ENCODE measurements around the gene ARID1A.
A peak's percentile ranks its signal among the peaks of the same experiment; 100 is the strongest.
"Not testable (repeated sequence)": the region's sequence is repeated elsewhere in the genome, so short reads cannot be mapped to it uniquely, and the experiment has no call there.

Gene ARID1A

GRCh38 chr1:26697978-26698849 is 2.4 kb downstream of the ARID1A start:
- peak in 1 of 2 donors; percentile 63 for DNase-seq

DNA sequence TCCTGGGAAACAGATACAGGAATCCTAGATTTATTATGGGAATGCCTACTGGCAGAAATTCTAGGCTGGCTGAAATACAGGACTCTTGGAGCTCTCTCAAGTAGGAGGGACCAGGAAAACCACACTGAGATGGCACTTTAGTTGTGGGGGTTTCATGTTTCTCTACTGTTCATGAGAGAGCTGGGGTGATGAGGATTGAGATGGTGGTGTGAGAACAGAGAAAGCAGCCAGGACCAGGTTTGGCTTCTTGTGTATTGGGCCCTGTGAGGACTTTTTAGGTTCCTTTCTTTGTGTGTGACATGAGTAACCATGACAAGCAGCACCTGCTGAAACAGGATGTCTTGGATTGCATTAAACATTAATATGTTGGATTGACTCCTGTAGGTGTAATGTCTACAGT is 4.9 kb downstream of the ARID1A start:
- no peak for DNase-seq

- no peak for DNase-seq
Observed at GRCh38 chr1:26701266-26701994, 5.6 kb downstream of the ARID1A start.

- no peak for DNase-seq
Observed at GRCh38 chr1:26701995-26702679, 6.3 kb downstream of the ARID1A start.

- DNase-seq = no peak
Observed at GRCh38 chr1:26702680-26703038, 6.8 kb downstream of the ARID1A start.

- DNase-seq = no peak
Observed at GRCh38 chr1:26703478-26703877, 7.7 kb downstream of the ARID1A start.

DNA sequence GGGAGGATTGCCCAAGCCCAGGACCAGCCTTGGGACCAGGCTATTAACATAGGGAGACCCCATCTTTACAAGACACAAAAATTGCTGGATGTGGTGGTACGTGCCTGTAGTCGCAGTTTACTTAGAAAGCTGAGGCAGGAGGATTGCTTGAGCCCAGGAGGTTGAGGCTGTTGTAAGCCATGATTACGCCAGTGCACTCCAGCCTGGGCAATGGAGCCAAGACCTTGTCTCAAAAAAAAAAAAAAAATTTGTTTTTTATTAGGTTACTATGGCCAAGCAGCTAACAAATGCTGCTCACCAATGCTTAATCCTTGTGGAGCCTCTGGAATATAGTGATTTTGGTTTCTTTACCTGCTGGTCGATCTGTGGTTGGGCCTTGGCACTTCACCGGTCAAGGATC is 8.8 kb downstream of the ARID1A start:
- DNase-seq = no peak

DNA sequence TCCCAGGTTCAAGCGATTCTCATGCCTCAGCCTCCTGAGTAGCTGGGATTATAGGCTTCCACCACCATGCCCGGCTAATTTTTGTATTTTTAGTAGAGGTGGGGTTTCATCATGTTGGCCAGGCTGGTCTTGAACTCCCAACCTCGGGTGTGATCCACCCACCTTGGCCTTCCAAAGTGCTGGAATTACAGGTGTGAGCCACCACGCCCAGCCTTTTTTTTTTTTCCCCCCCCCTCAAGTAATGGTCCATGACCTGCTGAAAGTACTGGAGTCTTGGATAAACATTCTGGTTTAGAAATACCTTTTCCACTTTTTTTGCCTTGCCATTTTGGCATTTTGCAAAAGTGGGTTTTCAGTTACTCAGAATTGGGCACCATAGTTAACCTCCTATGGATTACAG is 9.4 kb downstream of the ARID1A start:
- not testable (repeated sequence) for DNase-seq

- DNase-seq = no peak
Observed at GRCh38 chr1:26705788-26706311, 10.0 kb downstream of the ARID1A start.

- DNase-seq = no peak
Observed at GRCh38 chr1:26706315-26706714, 10.5 kb downstream of the ARID1A start.

- no peak for DNase-seq
Observed at GRCh38 chr1:26710811-26711210, 15.0 kb downstream of the ARID1A start.

GRCh38 chr1:26711777-26712176 is 16.0 kb downstream of the ARID1A start:
- DNase-seq = no peak

- no peak for DNase-seq
Observed at GRCh38 chr1:26717017-26717491, 21.2 kb downstream of the ARID1A start.

DNA sequence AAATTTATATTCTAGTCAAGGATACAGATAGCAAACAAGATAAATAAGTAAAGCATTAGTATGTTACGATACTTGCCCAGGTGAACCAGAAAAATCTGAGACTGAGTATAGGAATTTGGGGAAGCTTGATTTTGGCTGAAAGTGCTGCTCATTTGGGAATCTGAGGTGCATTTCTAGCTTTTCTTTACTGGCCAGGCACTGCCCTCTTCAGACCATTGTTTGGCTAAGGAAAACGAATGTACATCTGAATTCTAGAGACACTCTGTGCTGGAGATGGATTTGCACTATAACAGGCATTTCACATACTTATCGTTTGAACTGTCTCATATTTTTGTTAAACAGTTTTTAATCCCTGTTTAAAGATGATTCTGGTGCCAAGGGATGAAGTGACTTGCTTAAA is 23.4 kb downstream of the ARID1A start:
- no peak for DNase-seq

DNA sequence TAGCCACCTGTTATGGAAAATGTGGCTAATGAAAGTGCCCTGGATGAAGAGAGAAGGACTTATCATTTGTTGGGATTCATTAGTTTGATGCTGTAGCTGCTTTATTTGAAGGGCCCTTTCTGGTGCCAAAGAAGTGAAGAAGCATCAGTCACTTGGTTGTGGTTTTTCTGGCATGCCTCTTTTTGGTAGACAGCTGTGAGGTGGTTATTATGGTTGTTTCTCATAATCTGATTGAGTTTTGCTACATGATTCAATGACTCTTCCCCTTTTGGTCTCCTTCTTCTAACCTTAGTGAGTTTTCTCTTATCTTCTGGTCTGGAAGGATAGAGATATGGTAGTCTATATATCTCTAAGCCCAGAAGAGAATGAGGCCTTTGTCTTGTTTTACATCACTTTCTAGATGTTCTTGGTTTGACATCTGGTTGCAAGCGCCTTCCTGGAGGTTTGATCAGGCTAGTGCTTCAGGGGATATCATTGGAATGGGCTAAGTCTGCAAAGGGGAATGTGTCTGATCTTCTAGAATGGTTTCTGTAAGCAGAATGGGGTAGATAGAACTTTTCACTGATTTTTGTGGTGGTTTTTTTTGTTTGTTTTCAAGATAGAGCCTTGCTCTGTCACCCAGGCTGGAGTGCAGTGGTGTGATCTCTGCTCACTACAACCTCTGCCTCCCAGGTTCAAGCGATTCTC is 26.0 kb downstream of the ARID1A start:
- DNase-seq = no peak

GRCh38 chr1:26723013-26723991 is 27.5 kb downstream of the ARID1A start:
- DNase-seq = peak; percentile 7 to 81

DNA sequence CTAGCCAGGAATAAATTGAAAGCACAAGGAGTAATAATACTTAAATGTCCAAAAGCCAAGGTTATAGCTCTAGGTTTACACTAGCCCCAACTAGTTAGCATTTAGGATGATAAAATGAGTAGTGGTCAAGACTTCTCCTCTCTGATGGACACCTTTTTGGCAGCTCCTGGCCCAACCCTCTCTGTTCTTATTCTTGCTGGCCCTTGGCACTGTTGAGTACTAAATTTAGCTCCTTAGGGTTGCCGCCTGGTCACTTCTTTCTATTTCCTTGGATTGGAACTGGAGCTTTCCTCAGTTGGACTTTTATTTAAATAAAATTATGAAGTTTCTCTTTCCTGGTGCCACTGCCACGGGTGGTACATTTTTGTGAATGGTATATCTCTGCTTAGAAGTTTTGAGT is 28.3 kb downstream of the ARID1A start:
- DNase-seq = no peak

DNA sequence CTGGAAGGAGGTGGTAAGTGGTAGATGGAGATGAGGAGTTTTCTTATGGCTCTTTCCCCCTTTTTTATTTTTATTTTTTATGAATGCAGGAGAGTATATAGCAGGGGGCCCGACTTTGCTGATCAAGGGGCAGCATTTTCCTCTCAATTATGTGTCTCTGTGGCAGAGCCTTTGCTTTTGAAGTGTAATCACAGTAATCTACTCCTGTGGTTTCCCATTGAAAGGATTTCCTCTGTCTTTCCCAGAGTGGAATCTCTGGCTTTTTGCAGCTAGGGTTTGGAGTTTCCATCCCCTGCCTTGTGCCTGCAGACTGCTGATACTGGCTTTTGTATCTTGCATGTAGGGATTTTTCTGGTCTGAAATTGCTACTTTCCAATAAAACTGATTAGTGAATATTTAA is 29.1 kb downstream of the ARID1A start:
- DNase-seq = no peak

GRCh38 chr1:26725904-26726303 is 30.1 kb downstream of the ARID1A start:
- not testable (repeated sequence) for DNase-seq

DNA sequence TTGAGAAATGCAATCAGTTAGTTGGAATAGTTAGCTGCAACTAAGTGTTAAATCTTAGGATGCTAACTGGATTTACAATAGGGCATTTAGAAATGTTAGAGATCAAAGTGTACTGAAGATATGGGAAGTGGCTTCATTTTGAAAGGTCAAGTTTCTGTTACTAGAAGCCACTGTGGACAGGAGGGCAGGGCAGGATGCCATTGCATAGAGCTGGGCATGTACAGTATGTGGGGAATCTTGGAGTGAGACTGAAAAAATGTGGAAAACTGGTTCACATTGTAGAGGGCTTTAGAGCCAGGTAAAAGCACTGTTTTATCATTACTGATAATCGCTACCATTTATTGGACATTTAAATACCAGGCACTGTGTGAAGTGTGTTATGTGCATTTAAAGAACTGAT is 31.0 kb downstream of the ARID1A start:
- no peak for DNase-seq

DNA sequence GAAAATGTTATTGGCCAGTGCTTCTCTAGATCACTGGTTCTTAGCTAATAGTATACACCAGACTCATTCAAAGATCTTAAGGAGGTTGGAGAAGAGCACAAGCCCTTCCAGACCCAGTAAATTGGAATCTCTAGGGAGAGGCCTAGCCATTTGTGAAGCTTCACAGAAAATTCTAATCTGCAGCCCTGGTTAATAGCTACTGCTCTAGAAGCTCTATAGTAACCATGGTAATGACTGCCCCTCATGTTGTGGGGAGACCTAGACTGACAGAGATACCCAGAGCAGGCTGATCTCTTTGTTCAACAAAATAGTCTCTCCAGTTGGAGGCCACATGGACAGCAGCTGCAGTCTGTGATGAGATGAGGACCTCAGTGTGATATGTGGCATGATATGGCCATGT is 31.7 kb downstream of the ARID1A start:
- no peak for DNase-seq

Data from bone marrow (tissue), 2 donors.